OCI-LY1 (cell line): ENCODE measurements around the gene MRPL47.

Source experiments
- H2AFZ ChIP-seq: fragments of 200-600 bp; sonication (generic), shearing (Covaris generic); 2 replicates; pipeline ENCODE4 v1.6.0; 2014; ENCODE audit warnings: antibody characterized with exemption, mild to moderate bottlenecking, low read length
- H3F3A ChIP-seq: fragments of 200-600 bp; sonication (generic), shearing (Covaris generic); 2 replicates; pipeline ENCODE4 v1.6.0; 2014; ENCODE audit warnings: mild to moderate bottlenecking, antibody characterized with exemption, low read length, moderate library complexity; ENCODE audit not compliant: insufficient read depth
- H3K27ac ChIP-seq: fragments of 200-600 bp; sonication (generic); 2 replicates; pipeline ENCODE4 v1.5.1; 2014; ENCODE audit warnings: low read length, mixed run types, mild to moderate bottlenecking, low read depth; ENCODE audit not compliant: poor library complexity, severe bottlenecking
- H3K27me3 ChIP-seq: fragments of 200-600 bp; sonication (generic); 2 replicates; pipeline ENCODE4 v1.6.0; 2014; ENCODE audit warnings: antibody characterized with exemption, mild to moderate bottlenecking, low read length, moderate library complexity; ENCODE audit not compliant: insufficient read depth
- H3K36me3 ChIP-seq: fragments of 200-600 bp; sonication (generic); 2 replicates; pipeline ENCODE4 v1.6.1; 2014; ENCODE audit warnings: mild to moderate bottlenecking, antibody characterized with exemption, low read length, moderate library complexity, mixed read lengths; ENCODE audit not compliant: insufficient read depth
- H3K4me1 ChIP-seq: fragments of 200-600 bp; sonication (generic); 2 replicates; pipeline ENCODE4 v1.5.1; 2014; ENCODE audit warnings: mild to moderate bottlenecking, low read length, moderate library complexity; ENCODE audit not compliant: insufficient read depth, severe bottlenecking
- H3K4me2 ChIP-seq: fragments of 200-600 bp; sonication (generic), shearing (Covaris generic); 2 replicates; pipeline ENCODE4 v1.6.1; 2014; ENCODE audit warnings: low read length
- H3K4me3 ChIP-seq: fragments of 200-600 bp; sonication (generic); 2 replicates; pipeline ENCODE4 v1.5.1; 2014; ENCODE audit warnings: low read length, low read depth, mild to moderate bottlenecking, mixed read lengths; ENCODE audit not compliant: poor library complexity, severe bottlenecking
- H3K79me2 ChIP-seq: fragments of 200-600 bp; shearing (Covaris generic); 2 replicates; pipeline ENCODE4 v1.6.1; 2016; ENCODE audit warnings: mixed run types, low read length, mixed read lengths; ENCODE audit not compliant: insufficient read depth
- H3K9ac ChIP-seq: fragments of 200-600 bp; sonication (generic), shearing (Covaris generic); 2 replicates; pipeline ENCODE4 v1.6.1; 2014; ENCODE audit warnings: mild to moderate bottlenecking, low read length, mixed read lengths
- H3K9me2 ChIP-seq: fragments of 200-600 bp; sonication (generic), shearing (Covaris generic); 2 replicates; pipeline ENCODE4 v1.6.1; 2014; ENCODE audit warnings: low read depth, mild to moderate bottlenecking, low read length, mixed read lengths
- H3K9me3 ChIP-seq: fragments of 200-600 bp; shearing (Covaris generic); 2 replicates; pipeline ENCODE4 v1.6.1; 2014; ENCODE audit warnings: low read length, mixed read lengths
- H4K20me1 ChIP-seq: fragments of 200-600 bp; sonication (generic), shearing (Covaris generic); 2 replicates; pipeline ENCODE4 v1.6.0; 2016; ENCODE audit warnings: mild to moderate bottlenecking, low read length; ENCODE audit not compliant: insufficient read depth
- CTCF ChIP-seq: fragments of 200-600 bp; sonication (generic), shearing (Covaris generic); IDR thresholded peaks from 2 replicates; pipeline ENCODE4 v1.5.1; 2017; ENCODE audit warnings: mild to moderate bottlenecking, antibody characterized with exemption, low read length, moderate library complexity, mixed read lengths
- EZH2 ChIP-seq: fragments of 200-600 bp; sonication (generic), shearing (Covaris generic); IDR thresholded peaks from 2 replicates; pipeline ENCODE4 v1.8.0; 2017; ENCODE audit warnings: borderline replicate concordance, mixed run types, mild to moderate bottlenecking, antibody characterized with exemption, low read length, moderate library complexity, mixed read lengths

Gene MRPL47

GRCh38 chr3:179603831-179604230, 607 bp downstream of the MRPL47 start:
- Histone ChIP-seq H3K9me2 (no peaks in the 10 kb centered on the region), H3K36me3 (peaks cover 44% of the 10 kb centered on the region), H3K4me3 (peak overlapping the region; percentile 87), H3F3A (peaks cover 3% of the 10 kb centered on the region; the same call in 1 of the 2 replicates), H3K9me3 (no peaks in the 10 kb centered on the region), H3K27ac (peak overlapping the region; percentile 64), H3K9ac (peak overlapping the region; percentile 73), H2AFZ (peak overlapping the region; percentile 29; the same call in 1 of the 2 replicates), H3K27me3 (no peaks in the 10 kb centered on the region), H3K4me2 (peak overlapping the region; percentile 75), H3K4me1 (peaks cover 50% of the 10 kb centered on the region), H4K20me1 (no peaks in the 10 kb centered on the region), H3K79me2 (peaks cover 40% of the 10 kb centered on the region)
- TF ChIP-seq CTCF (no peak), EZH2 (no peak)

- Histone ChIP-seq H3K9ac (peak overlapping the region; percentile 73), H3K27ac (no peak overlapping the region), H3K36me3 (peaks cover 49% of the 10 kb centered on the region)
These were observed 1.1 kb downstream of the MRPL47 start for GRCh38 chr3:179603321-179603720.

GRCh38 chr3:179599531-179599930, 4.9 kb downstream of the MRPL47 start:
- Histone ChIP-seq H3K79me2 (peaks cover 16% of the 10 kb centered on the region), H2AFZ (no peak overlapping the region), H4K20me1 (no peaks in the 10 kb centered on the region), H3K4me1 (peaks cover 14% of the 10 kb centered on the region), H3K4me2 (no peak overlapping the region), H3K27me3 (no peaks in the 10 kb centered on the region), H3K9me3 (no peaks in the 10 kb centered on the region), H3K36me3 (peaks cover 76% of the 10 kb centered on the region), H3K4me3 (no peak overlapping the region), H3K9ac (no peak overlapping the region), H3F3A (no peaks in the 10 kb centered on the region), H3K27ac (no peak overlapping the region), H3K9me2 (no peaks in the 10 kb centered on the region)
- no peak for TF ChIP-seq EZH2
- no peak for TF ChIP-seq CTCF

More at GRCh38 chr3:179603321-179603720, 1.1 kb downstream of the MRPL47 start:
- Histone ChIP-seq H3K4me1 (peaks cover 45% of the 10 kb centered on the region), H3K27me3 (no peaks in the 10 kb centered on the region), H3K4me3 (peak overlapping the region; percentile 87), H3F3A (peaks cover 3% of the 10 kb centered on the region; the same call in 1 of the 2 replicates), H2AFZ (no peak overlapping the region), H3K9me2 (no peaks in the 10 kb centered on the region), H3K79me2 (peaks cover 37% of the 10 kb centered on the region), H4K20me1 (no peaks in the 10 kb centered on the region), H3K9me3 (no peaks in the 10 kb centered on the region), H3K4me2 (peak overlapping the region; percentile 75)
- TF ChIP-seq CTCF: no peak
- no peak for TF ChIP-seq EZH2
